NCI-H128 (cell line): ENCODE data around the gene PLRG1.
"Not testable (repeated sequence)": the region's sequence is repeated elsewhere in the genome, so short reads cannot be mapped to it uniquely, and the experiment has no call there.

Experiments used
- DNase-seq: peaks from one replicate; lab custom pipeline; 2025; ENCODE audit not compliant: unreplicated experiment; lab: John Stamatoyannopoulos, UW

The PLRG1 gene

DNA sequence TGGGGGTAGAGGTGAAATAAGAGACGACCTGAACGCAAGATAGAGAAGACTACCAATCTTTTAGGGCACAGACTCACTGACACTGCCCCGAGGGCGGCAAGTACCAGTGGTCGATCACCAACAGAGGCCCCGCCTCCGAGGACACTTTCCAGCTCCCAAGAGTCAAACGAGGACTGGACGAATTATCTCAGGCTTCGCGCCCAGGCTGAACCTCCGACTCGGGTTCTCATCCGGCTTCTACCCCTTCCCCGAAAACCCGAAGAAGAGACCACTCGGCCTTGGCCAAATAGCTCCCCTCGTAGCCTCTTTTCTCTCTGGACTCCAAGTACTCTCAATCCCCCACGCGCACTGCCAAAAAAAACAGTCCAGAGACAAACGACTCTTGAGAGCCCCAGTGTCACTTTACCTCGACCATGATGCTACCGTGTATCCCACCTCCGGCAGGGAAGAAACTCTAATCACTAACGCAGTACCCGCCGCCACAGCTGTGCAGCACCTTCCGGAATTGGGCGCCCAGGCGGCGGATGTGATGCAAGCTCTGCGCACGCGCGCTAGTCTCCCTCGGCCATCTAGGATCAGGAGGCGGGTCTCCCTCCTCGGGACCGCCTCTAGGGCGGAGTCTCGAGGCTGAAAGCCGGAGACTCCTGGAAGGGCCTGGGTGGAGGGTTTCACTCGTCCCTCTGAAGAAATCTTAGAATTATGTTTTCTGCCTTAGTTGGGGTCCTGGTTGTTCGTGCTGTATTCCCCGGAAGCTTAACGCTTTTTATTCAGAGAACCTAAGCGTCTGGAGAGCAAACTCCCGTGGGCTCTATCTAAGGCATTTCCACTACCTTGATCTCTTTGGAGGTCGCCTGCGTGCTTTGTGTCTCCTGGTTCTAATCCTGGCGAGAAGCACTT, at the start of gene PLRG1:
TSS of gene PLRG1 (minus strand) at position 507 of the 897 bp plus-strand sequence. CDS start at position 415, 92 bp downstream.
- peak; percentile 72 for DNase-seq

GRCh38 chr4:154597798-154598774, 47.9 kb upstream of the PLRG1 start:
- DNase-seq, result no peak

- DNase-seq, result not testable (repeated sequence)
Measured at GRCh38 chr4:154597281-154597680, 47.1 kb upstream of the PLRG1 start.

- DNase-seq, result no peak
Measured at GRCh38 chr4:154595807-154596206, 45.6 kb upstream of the PLRG1 start.

DNA sequence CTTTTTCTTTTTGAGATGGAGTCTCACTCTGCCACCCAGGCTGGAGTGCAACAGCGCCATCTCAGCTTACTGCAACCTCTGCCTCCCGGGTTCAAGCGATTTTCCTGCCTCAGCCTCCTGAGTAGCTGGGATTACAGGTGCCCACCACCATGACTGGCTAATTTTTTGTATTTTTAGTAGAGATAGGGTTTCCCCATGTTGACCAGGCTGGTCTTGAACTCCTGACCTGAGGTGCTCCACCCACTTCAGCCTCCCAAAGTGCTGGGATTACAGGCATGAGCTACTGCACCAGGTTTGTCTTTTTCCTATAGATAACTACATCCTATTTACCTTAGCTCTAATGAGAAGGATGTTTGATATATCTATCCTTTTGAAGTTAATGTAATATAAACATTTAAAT, 44.1 kb upstream of the PLRG1 start:
- DNase-seq, result not testable (repeated sequence)

- DNase-seq, result no peak
Measured at GRCh38 chr4:154593868-154594267, 43.7 kb upstream of the PLRG1 start.

- DNase-seq, result no peak
Measured at GRCh38 chr4:154591890-154592289, 41.7 kb upstream of the PLRG1 start.

DNA sequence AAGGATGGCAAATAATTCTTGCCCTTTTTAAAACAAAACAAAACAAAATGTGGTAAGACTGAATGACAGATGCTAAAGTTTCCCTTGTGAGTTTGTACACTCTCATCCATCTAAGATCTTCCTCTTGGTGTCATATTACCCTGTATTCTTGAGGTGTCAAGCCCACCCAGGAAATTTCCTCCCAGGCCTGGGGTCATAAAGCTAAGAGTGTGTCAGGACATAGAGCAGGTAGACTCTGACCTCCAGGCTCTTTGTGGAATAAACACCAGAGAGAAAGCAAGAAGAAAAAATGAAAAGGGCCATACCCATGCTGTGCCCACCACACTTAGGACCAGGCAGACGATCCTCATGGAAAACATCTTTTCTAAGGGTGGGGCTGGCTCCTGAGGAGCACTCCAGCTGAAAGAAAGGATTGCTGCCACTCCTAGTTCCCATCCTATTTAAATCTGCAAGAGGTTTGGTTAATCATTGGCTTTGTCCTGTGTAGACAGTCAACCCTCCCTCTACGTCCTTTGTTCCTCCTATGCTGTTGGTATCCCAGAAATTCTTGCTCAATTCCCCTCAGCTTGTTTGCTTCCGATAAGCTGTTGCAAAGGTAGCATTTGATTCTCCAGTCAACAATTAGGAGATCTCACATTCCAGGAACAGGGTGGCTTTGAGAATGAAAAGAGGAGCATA, 40.3 kb upstream of the PLRG1 start, which contains the start of gene FGA:
TSS of gene FGA (minus strand) at position 414 of the 678 bp plus-strand sequence. CDS start at position 359, 55 bp downstream.
- DNase-seq, result no peak

GRCh38 chr4:154589296-154590197, 39.3 kb upstream of the PLRG1 start:
- DNase-seq, result no peak

GRCh38 chr4:154588198-154588597, 38.0 kb upstream of the PLRG1 start:
- DNase-seq, result no peak

DNA sequence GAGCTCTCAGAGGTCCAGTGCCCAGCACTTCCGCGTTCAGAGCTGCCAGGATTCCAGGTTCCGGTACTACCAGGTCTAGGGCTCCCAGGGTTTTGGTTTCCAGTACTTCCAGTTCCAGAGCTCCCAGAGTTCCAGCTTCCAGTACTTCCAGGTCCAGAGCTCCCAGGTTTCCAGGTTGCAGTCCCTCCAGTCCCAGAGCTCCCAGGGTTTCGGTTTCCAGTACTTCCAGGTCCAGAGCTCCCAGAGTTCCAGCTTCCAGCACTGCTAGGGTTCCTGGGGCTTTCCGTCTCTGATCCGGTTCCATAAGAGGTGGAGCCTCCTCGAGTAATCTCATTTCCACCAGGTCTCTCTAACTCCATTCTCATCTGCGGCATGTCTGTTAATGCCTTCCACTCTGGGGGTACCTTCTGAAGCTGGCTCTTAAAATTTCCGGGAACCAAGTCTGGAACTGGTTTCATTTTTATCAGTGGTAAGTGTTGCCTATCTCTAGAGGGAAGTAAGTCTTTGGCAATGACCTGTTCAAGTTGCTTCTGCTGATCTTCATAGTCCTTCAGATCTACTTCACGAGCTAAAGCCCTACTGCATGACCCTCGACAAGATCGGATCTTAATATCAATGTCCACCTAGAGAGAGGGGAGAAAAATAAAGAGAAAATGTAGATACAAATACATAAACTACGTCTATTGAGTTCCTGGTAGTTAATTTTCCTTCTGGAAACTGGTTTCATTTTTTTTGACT, 36.3 kb upstream of the PLRG1 start:
- DNase-seq, result no peak

- no peak for DNase-seq
Measured at GRCh38 chr4:154585369-154586018, 35.3 kb upstream of the PLRG1 start.

DNA sequence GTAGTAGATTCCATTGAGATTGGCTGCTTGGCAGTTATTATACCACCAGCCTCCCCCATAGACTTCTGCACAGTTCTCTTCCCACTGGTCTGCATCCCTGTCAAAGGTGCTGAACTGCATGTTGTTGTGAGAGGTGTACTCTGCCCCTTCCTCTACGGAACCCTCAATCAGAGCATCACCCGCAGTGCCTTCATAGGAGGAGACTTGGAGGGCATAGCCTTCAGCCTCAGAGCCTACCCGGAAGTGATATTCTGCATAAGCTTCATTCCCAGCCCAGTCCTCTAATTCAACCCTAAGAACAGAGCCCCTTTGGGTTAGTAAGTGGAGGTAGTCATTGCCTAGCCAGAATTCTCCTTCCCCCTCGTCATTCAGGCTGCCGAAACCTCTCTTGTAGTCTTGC, 34.1 kb upstream of the PLRG1 start:
- DNase-seq, result no peak

- DNase-seq, result no peak
Measured at GRCh38 chr4:154583677-154584076, 33.5 kb upstream of the PLRG1 start.

DNA sequence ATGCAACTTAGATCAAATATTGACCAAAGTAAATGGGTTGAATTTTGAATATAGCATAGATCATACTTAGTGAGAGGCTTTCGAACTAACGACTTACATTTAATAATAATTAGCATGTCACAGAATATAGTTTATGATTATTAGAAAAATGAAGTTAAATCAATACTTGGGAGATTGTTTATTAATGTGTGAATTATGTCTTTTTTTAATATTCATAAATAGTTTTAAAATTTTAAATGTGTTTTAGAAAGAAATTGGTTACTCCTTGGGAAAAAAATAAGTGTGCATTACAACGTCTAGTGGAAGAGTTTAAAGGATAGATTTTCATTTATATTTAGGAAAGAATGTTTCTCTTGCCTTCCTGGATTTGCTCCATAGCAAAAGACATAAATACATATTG, 33.0 kb upstream of the PLRG1 start:
- no peak for DNase-seq

GRCh38 chr4:154582723-154583122, 32.5 kb upstream of the PLRG1 start:
- no peak for DNase-seq

GRCh38 chr4:154579927-154580326, 29.7 kb upstream of the PLRG1 start:
- no peak for DNase-seq

GRCh38 chr4:154578919-154579318, 28.7 kb upstream of the PLRG1 start:
- DNase-seq, result no peak

- no peak for DNase-seq
Measured at GRCh38 chr4:154577324-154577723, 27.1 kb upstream of the PLRG1 start.
